ENCODE data around the gene ARHGEF28. TPM values are rescaled to one million over a fixed set of nuclear protein-coding genes. Genes with fewer than 3 reads are reported as not detected.

The ARHGEF28 gene
- total RNA-seq, 1 donor from 2014 or later, result 66.1 TPM

DNA sequence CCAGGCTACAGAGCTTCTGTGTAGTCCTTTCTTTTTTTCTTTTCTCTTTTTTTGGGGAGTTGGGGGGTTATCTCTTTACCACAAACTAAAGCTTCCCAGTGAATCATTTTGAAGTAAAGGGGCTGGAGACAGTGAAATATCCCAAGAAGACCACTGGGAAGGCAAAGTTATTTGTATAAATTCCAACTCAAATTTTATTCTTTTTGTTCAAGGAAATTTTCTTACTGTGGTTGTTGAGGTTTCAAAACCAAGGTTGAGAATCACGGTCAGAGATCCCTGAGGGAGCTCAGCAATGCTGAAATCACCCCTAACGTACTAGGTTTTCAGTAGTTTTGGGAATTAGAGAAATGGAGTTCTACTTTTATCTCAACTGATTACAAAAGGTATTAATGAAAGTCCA, 175.7 kb downstream of the ARHGEF28 start:
- TF ChIP-seq, protein P1, sequence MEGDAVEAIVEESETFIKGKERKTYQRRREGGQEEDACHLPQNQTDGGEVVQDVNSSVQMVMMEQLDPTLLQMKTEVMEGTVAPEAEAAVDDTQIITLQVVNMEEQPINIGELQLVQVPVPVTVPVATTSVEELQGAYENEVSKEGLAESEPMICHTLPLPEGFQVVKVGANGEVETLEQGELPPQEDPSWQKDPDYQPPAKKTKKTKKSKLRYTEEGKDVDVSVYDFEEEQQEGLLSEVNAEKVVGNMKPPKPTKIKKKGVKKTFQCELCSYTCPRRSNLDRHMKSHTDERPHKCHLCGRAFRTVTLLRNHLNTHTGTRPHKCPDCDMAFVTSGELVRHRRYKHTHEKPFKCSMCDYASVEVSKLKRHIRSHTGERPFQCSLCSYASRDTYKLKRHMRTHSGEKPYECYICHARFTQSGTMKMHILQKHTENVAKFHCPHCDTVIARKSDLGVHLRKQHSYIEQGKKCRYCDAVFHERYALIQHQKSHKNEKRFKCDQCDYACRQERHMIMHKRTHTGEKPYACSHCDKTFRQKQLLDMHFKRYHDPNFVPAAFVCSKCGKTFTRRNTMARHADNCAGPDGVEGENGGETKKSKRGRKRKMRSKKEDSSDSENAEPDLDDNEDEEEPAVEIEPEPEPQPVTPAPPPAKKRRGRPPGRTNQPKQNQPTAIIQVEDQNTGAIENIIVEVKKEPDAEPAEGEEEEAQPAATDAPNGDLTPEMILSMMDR (IDR thresholded peaks at IDR 0.05; ENCODE audit: insufficient read depth, low read length, poor library complexity, severe bottlenecking), result no peak
- no peak for DNase-seq (ENCODE audit: low read depth)
- no peak overlapping the region for H3K4me3 ChIP-seq (ENCODE audit: low read depth, low read length)
- no peaks in the 10 kb centered on the region for H3K27me3 ChIP-seq (ENCODE audit: control insufficient read depth, insufficient read depth, low read length)
- H3K36me3 ChIP-seq (ENCODE audit: control insufficient read depth, insufficient read depth, low read length), result no peaks in the 10 kb centered on the region

DNA sequence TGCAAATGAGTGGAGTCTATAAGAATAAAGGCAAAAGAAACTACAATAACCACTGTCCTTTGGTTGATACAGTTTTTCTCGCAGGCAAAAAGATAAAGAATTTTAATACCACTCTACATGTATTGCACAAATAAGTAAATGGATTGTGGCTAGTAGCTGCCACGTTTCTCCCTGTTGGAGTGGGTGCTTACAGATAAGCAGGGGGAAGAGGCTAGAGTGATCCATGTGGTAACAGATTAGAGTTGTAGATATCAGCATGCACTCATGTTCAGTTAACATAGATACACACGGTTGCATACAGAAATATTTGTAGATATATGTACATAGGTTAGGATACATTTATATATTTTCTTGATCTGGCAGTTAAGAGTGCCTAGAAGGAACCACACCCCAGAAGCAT, 179.5 kb downstream of the ARHGEF28 start:
- Histone ChIP-seq H3K36me3 (ENCODE audit: control insufficient read depth, insufficient read depth, low read length) (no peaks in the 10 kb centered on the region), H3K4me3 (ENCODE audit: low read depth, low read length) (no peak overlapping the region), H3K27me3 (ENCODE audit: control insufficient read depth, insufficient read depth, low read length) (no peaks in the 10 kb centered on the region)
- DNase-seq (ENCODE audit: low read depth), result no peak
- TF ChIP-seq, protein P1 (IDR thresholded peaks at IDR 0.05; ENCODE audit: insufficient read depth, low read length, poor library complexity, severe bottlenecking), result no peak

DNA sequence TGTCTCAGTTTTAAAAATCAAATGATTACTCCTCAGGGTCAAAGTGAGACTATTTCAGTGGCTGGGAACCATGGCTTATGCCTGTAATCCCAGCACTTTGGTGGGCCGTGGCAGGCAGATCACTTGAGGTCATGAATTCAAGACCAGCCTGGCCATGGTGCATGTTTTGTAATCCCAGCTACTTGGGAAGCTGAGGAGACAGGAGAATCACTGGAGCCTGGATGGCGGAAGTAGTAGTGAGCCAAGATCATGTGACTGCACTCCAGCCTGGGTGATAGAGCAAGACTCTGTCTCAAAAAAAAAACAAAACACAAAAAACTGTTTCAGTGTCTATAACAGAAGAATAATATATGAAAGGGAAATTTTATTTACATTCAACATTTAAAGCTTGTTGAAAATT, 182.9 kb downstream of the ARHGEF28 start:
- no peak overlapping the region for H3K4me3 ChIP-seq (ENCODE audit: low read depth, low read length)
- H3K27me3 ChIP-seq (ENCODE audit: control insufficient read depth, insufficient read depth, low read length), result no peaks in the 10 kb centered on the region
- no peak for DNase-seq (ENCODE audit: low read depth)
- TF ChIP-seq, protein P1 (IDR thresholded peaks at IDR 0.05; ENCODE audit: insufficient read depth, low read length, poor library complexity, severe bottlenecking), result no peak
- no peaks in the 10 kb centered on the region for H3K36me3 ChIP-seq (ENCODE audit: control insufficient read depth, insufficient read depth, low read length)

DNA sequence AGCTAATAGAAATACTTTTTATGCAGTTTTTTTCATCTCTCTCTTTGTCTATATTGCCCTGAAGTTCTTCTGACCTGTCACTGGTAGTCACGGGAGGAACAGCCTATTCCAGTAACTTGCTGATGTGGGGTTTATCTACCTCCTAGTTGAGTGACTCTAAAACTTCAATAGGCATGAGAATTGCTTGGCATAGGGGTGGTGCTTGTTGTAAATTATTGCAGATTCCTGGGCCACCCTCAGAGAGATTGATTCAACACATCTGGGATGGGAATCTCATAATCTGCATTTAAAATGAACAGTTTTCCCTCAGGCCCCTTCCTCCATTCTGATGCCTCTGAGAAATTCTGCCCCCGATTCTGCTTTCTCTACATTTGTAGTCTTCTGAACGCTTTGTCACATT, 184.4 kb downstream of the ARHGEF28 start:
- no peak for DNase-seq (ENCODE audit: low read depth)
- TF ChIP-seq, protein P1 (IDR thresholded peaks at IDR 0.05; ENCODE audit: insufficient read depth, low read length, poor library complexity, severe bottlenecking), result no peak
- no peaks in the 10 kb centered on the region for H3K27me3 ChIP-seq (ENCODE audit: control insufficient read depth, insufficient read depth, low read length)
- H3K36me3 ChIP-seq (ENCODE audit: control insufficient read depth, insufficient read depth, low read length), result no peaks in the 10 kb centered on the region
- H3K4me3 ChIP-seq (ENCODE audit: low read depth, low read length), result no peak overlapping the region

DNA sequence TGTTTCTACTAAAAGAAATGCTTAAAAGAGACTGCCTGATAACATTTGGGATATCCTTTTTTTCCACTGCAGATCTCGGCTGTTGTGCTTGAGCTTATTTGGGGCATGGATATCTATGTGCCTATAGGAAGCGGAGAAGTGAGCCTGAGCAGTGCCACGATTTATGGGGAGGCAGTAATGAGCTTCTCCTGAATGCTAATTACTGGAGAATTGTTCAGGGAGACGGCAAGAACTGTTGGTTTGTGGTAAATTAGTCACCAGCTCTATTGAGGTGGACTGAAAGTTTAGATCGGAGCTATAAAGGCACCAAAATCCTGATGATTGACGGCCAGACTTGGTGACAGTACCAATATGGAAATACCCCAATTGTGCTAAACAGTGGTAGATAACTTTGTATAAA, 186.5 kb downstream of the ARHGEF28 start:
- TF ChIP-seq, protein P1 (IDR thresholded peaks at IDR 0.05; ENCODE audit: insufficient read depth, low read length, poor library complexity, severe bottlenecking), result no peak
- peak overlapping the region; percentile 13 for H3K4me3 ChIP-seq (ENCODE audit: low read depth, low read length)
- no peak for DNase-seq (ENCODE audit: low read depth)

DNA sequence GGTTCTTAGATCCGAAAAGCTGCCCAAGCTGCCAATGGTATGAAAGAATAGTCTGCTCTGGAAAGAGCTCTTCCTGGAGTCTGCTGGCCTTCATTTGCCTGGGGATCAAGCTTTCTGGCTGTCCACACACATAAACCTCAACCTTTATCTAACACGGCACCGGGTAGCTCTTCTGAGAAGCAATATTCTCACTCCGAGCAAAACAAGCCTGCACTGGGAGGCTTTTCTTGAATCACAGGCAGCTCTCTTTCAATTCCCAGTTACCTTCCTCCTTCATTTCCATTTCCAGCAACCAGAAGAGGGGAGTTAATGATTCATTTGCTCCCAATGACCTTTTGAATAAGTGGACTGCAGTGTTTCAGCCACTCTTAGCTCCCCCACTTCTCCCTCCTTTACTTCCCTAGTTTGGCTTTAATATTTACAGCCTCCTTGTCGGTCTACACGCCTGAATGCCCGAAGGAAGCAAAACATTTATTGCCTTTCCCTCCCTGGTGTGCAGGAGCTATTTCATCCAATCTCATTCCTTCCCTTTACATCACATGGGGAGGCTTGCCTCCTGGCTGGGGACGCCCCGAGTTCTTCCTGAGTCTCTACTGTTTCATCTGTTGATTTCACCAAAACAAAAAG, 187.1 kb downstream of the ARHGEF28 start:
- Histone ChIP-seq H3K27me3 (ENCODE audit: control insufficient read depth, insufficient read depth, low read length) (no peaks in the 10 kb centered on the region), H3K4me3 (ENCODE audit: low read depth, low read length) (peak overlapping the region; percentile 56), H3K36me3 (ENCODE audit: control insufficient read depth, insufficient read depth, low read length) (no peaks in the 10 kb centered on the region)
- TF ChIP-seq, protein P1 (IDR thresholded peaks at IDR 0.05; ENCODE audit: insufficient read depth, low read length, poor library complexity, severe bottlenecking), result no peak
- DNase-seq (ENCODE audit: low read depth), result peak; percentile 98

More for the DNA sequence above, 186.5 kb downstream of the ARHGEF28 start:
- H3K27me3 ChIP-seq (ENCODE audit: control insufficient read depth, insufficient read depth, low read length), result no peaks in the 10 kb centered on the region
- no peaks in the 10 kb centered on the region for H3K36me3 ChIP-seq (ENCODE audit: control insufficient read depth, insufficient read depth, low read length)

Measured in kidney epithelial cell (primary cell).